GM19035 (cell line): ENCODE measurements around the gene KRTAP5-11.
"Not testable (repeated sequence)": the region's sequence is repeated elsewhere in the genome, so short reads cannot be mapped to it uniquely, and the experiment has no call there.

Experiments used
- ATAC-seq: cut with Tn5 transposase; IDR thresholded peaks from one replicate; pipeline ENCODE4 v1.9.1; 2021; ENCODE audit not compliant: unreplicated experiment

Gene KRTAP5-11

GRCh38 chr11:71582969-71583368 lies 294 bp upstream of the KRTAP5-11 start:
- ATAC-seq = not testable (repeated sequence)

- ATAC-seq = no peak
Observed at GRCh38 chr11:71581826-71582225, 849 bp downstream of the KRTAP5-11 start.

- ATAC-seq = no peak
Observed at GRCh38 chr11:71580057-71581003, 2.3 kb downstream of the KRTAP5-11 start.

GRCh38 chr11:71579513-71579912 lies 3.2 kb downstream of the KRTAP5-11 start:
- not testable (repeated sequence) for ATAC-seq

GRCh38 chr11:71577469-71578004 lies 5.1 kb downstream of the KRTAP5-11 start:
- no peak for ATAC-seq

GRCh38 chr11:71576688-71577465 lies 5.8 kb downstream of the KRTAP5-11 start:
- not testable (repeated sequence) for ATAC-seq

- ATAC-seq = no peak
Observed at GRCh38 chr11:71575723-71576424, 6.8 kb downstream of the KRTAP5-11 start.

- no peak for ATAC-seq
Observed at GRCh38 chr11:71574418-71574817, 8.3 kb downstream of the KRTAP5-11 start.

- ATAC-seq = no peak
Observed at GRCh38 chr11:71572811-71573210, 9.9 kb downstream of the KRTAP5-11 start.

- ATAC-seq = not testable (repeated sequence)
Observed at GRCh38 chr11:71571101-71571850, 11.4 kb downstream of the KRTAP5-11 start.

GRCh38 chr11:71568704-71569349 lies 13.8 kb downstream of the KRTAP5-11 start:
- ATAC-seq = no peak

GRCh38 chr11:71567633-71568032 lies 15.0 kb downstream of the KRTAP5-11 start:
- ATAC-seq = not testable (repeated sequence)

GRCh38 chr11:71566626-71567599 lies 15.8 kb downstream of the KRTAP5-11 start:
- not testable (repeated sequence) for ATAC-seq

- no peak for ATAC-seq
Observed at GRCh38 chr11:71566081-71566620, 16.5 kb downstream of the KRTAP5-11 start.

- ATAC-seq = no peak
Observed at GRCh38 chr11:71565263-71565662, 17.4 kb downstream of the KRTAP5-11 start, which contains the start of gene KRTAP5-10. Gene KRTAP5-10, plus strand, starts transcription at chr11:71565563. Its CDS starts 25 bp downstream, at chr11:71565588.

GRCh38 chr11:71564430-71564829 lies 18.2 kb downstream of the KRTAP5-11 start:
- no peak for ATAC-seq

- ATAC-seq = no peak
Observed at GRCh38 chr11:71563406-71563805, 19.3 kb downstream of the KRTAP5-11 start.

GRCh38 chr11:71562120-71562519 lies 20.6 kb downstream of the KRTAP5-11 start:
- ATAC-seq = no peak
